K562 (cell line): ENCODE results near the gene PIH1D1. TPM values are rescaled to one million over a fixed set of nuclear protein-coding genes. Genes with fewer than 3 reads are reported as not detected.

Source experiments
- CCNT2 ChIP-seq: IDR thresholded peaks from 2 replicates; pipeline ENCODE4 v1.6.1; 2011; ENCODE audit warnings: borderline replicate concordance, low read depth, mild to moderate bottlenecking, moderate library complexity, mixed read lengths, low read length; ENCODE audit not compliant: insufficient read length; ENCODE audit errors: extremely low read depth
- CHD2 ChIP-seq: IDR thresholded peaks from 2 replicates; pipeline ENCODE4 v1.6.1; 2011; ENCODE audit warnings: low read depth, low read length
- HLTF ChIP-seq: fragments of 450-650 bp; IDR thresholded peaks from 2 replicates; pipeline ENCODE4 v1.6.1; 2016
- HNRNPK ChIP-seq: fragments of 200-400 bp; formaldehyde crosslinking; IDR thresholded peaks from one replicate; pipeline ENCODE4 v1.6.1; 2018; ENCODE audit warnings: mild to moderate bottlenecking, low read depth, low read length; ENCODE audit not compliant: poor library complexity, severe bottlenecking
- KAT8 ChIP-seq: fragments of 450-650 bp; IDR thresholded peaks from 2 replicates; pipeline ENCODE4 v1.6.1; 2016; ENCODE audit warnings: low read depth, mild to moderate bottlenecking
- MCM5 ChIP-seq: fragments of 450-650 bp; IDR thresholded peaks from 2 replicates; pipeline ENCODE4 v1.6.1; 2016; ENCODE audit warnings: low read depth
- MECOM ChIP-seq: fragments of 250-450 bp; sonication (Bioruptor Pico); IDR thresholded peaks from 2 replicates; pipeline ENCODE4 v1.8.0; 2022; ENCODE audit warnings: inconsistent platforms
- SAP30 ChIP-seq: fragments of 200-600 bp; sonication (generic); IDR thresholded peaks from 2 replicates; pipeline ENCODE4 v1.6.1; 2012; ENCODE audit warnings: borderline replicate concordance, low read depth, mild to moderate bottlenecking, moderate library complexity, low read length, control low read depth, inconsistent platforms; ENCODE audit not compliant: insufficient read depth, poor library complexity, severe bottlenecking
- SP1 ChIP-seq: sonication (generic); formaldehyde crosslinking; IDR thresholded peaks from 2 replicates; pipeline ENCODE4 v1.8.1; 2022; ENCODE audit warnings: mild to moderate bottlenecking, missing genetic modification reagents
- SRSF1 ChIP-seq: fragments of 200-400 bp; formaldehyde crosslinking; IDR thresholded peaks from 2 replicates; pipeline ENCODE4 v1.6.1; 2017; ENCODE audit warnings: mild to moderate bottlenecking, low read depth, low read length, moderate library complexity
- TBP ChIP-seq: optimal IDR thresholded peaks from 2 replicates; pipeline ENCODE3; 2011; ENCODE audit warnings: low read depth, low read length, improper control_type of control experiment
- TCFL5 ChIP-seq: fragments of 250-450 bp; sonication (Bioruptor Pico); conservative IDR thresholded peaks from 2 replicates; pipeline ENCODE4 v1.6.1; 2021; ENCODE audit warnings: mild to moderate bottlenecking, moderate library complexity, matching md5 sums
- TRIM24 ChIP-seq, 2 experiments: fragments of 450-650 bp; IDR thresholded peaks; 2 replicates each; pipeline ENCODE4 v1.6.1; 2016
- ZFP36 ChIP-seq: fragments of 150-350 bp; IDR thresholded peaks from 2 replicates; pipeline ENCODE4 v1.6.1; 2018; ENCODE audit warnings: low read length, low read depth; ENCODE audit not compliant: partially characterized antibody
- ZNF143 ChIP-seq: sonication (generic); formaldehyde crosslinking; IDR thresholded peaks from 2 replicates; pipeline ENCODE4 v1.9.0; 2022; ENCODE audit warnings: mild to moderate bottlenecking, missing genetic modification reagents
- ZNF23 ChIP-seq: fragments of 250-450 bp; sonication (Bioruptor Pico); IDR thresholded peaks from 2 replicates; pipeline ENCODE4 v1.4.0; 2020; ENCODE audit warnings: mild to moderate bottlenecking
- ZNF239 ChIP-seq: fragments of 250-450 bp; sonication (Bioruptor Pico); IDR thresholded peaks from 2 replicates; pipeline ENCODE4 v1.4.0; 2020; ENCODE audit warnings: mild to moderate bottlenecking
- ZNF507 ChIP-seq: conservative IDR thresholded peaks from 2 replicates; pipeline ENCODE4 v1.6.1; 2017; ENCODE audit warnings: missing genetic modification characterization, missing compliant biosample characterization
- ZNF75A ChIP-seq: fragments of 450-650 bp; formaldehyde crosslinking; IDR thresholded peaks from 2 replicates; pipeline ENCODE4 v1.4.0; 2020; ENCODE audit warnings: mild to moderate bottlenecking
- ZSCAN32 ChIP-seq: fragments of 450-650 bp; formaldehyde crosslinking; IDR thresholded peaks from 2 replicates; pipeline ENCODE4 v1.4.0; 2020; ENCODE audit warnings: mild to moderate bottlenecking, moderate library complexity
- polyA plus RNA-seq, 8 experiments: library from polyadenylated mRNA; depleted of rRNA in 4 of 8; stranded (reverse) in 5 of 8; unstranded in 3 of 8; fragments of >200 nt; fragmentation: Nextera tagmentation in 2 of 8; fragmentation: Illumina TruSeq in 1 of 8; extraction: Ambion mirVana in 2 of 8; extraction: Trizol in 1 of 8; gene quantifications; 2 replicates each; pipeline versions ENCODE4 v1.2.1 to v1.2.3, GENCODE V29; 2011 to 2014; ENCODE audit warnings: inconsistent platforms in 1 of 8, missing spikeins in 1 of 8
- total RNA-seq, 7 experiments: library from RNA; depleted of rRNA in 6 of 7; stranded (reverse); fragments of >200 nt in 6 of 7; fragmentation: Illumina TruSeq in 2 of 7; extraction: Trizol in 2 of 7; gene quantifications; 2 replicates each; pipeline versions ENCODE4 v1.2.1 to v1.2.3, GENCODE V29; 2011 to 2021; ENCODE audit warnings: low replicate concordance in 1 of 7
- TF ChIP-seq, protein P1 (sequence below): IDR thresholded peaks from 2 replicates; pipeline ENCODE4 v1.6.1; 2011; ENCODE audit warnings: borderline replicate concordance, low read depth, mild to moderate bottlenecking, moderate library complexity, low read length; ENCODE audit not compliant: insufficient read depth, poor library complexity, severe bottlenecking
- TF ChIP-seq, protein P2 (sequence below): fragments of 450-650 bp; IDR thresholded peaks from 2 replicates; pipeline ENCODE4 v1.6.1; 2014; ENCODE audit warnings: low read depth, mild to moderate bottlenecking, moderate library complexity, borderline replicate concordance
- TF ChIP-seq, protein P3 (sequence below): sonication (generic); formaldehyde crosslinking; IDR thresholded peaks from 2 replicates; pipeline ENCODE4 v1.5.0; 2020; ENCODE audit warnings: missing genetic modification reagents
- TF ChIP-seq, protein P4 (sequence below): sonication (generic); IDR thresholded peaks from 2 replicates; pipeline ENCODE4 v1.6.1; 2016

Gene PIH1D1
- total and polyA plus RNA-seq, 9 of the 15 experiments (the other 6 are each of a cell fraction or from before 2014, with no cell fraction given) = 26.5 to 224 (median 137) TPM

DNA sequence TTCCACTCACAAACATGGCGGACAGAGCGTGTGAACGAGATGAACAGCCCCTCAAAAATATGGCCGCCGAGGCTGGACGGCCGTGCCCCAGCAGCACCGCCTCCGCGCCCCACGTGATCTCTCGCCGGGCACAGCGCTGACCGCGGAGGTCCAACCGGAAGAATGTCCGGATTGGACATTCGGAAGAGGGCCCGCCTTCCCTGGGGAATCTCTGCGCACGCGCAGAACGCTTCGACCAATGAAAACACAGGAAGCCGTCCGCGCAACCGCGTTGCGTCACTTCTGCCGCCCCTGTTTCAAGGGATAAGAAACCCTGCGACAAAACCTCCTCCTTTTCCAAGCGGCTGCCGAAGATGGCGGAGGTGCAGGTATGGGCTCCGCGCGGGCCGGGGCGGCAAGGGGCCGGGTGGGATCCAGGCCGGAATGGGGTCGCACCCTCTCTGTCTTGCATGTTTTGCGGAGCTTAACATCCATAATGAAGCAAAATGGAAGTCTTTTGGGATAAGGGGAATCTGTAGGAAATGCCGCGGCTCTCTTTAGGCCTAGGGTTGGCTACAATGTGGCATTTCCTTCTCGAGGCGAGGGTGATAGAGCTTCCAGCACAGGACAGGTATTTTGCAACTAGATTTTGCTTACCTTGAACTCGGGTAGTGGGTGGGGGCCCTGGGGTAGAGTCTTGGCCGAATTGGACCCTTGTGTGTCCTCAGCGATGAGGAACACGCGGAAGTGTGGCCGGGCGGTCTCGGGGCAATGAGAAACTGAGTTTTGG lies 35.8 kb upstream of the PIH1D1 start, which contains the start of gene RPL13A (continued):
- TF ChIP-seq SP1 (CRISPR knock-in tag) = peak; percentile 92
- no peak for TF ChIP-seq SRSF1
- TF ChIP-seq ZNF507 (tag) = no peak
- TF ChIP-seq ZNF239 = no peak
- TF ChIP-seq, protein P1, sequence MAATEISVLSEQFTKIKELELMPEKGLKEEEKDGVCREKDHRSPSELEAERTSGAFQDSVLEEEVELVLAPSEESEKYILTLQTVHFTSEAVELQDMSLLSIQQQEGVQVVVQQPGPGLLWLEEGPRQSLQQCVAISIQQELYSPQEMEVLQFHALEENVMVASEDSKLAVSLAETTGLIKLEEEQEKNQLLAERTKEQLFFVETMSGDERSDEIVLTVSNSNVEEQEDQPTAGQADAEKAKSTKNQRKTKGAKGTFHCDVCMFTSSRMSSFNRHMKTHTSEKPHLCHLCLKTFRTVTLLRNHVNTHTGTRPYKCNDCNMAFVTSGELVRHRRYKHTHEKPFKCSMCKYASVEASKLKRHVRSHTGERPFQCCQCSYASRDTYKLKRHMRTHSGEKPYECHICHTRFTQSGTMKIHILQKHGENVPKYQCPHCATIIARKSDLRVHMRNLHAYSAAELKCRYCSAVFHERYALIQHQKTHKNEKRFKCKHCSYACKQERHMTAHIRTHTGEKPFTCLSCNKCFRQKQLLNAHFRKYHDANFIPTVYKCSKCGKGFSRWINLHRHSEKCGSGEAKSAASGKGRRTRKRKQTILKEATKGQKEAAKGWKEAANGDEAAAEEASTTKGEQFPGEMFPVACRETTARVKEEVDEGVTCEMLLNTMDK = no peak
- TF ChIP-seq, protein P2, sequence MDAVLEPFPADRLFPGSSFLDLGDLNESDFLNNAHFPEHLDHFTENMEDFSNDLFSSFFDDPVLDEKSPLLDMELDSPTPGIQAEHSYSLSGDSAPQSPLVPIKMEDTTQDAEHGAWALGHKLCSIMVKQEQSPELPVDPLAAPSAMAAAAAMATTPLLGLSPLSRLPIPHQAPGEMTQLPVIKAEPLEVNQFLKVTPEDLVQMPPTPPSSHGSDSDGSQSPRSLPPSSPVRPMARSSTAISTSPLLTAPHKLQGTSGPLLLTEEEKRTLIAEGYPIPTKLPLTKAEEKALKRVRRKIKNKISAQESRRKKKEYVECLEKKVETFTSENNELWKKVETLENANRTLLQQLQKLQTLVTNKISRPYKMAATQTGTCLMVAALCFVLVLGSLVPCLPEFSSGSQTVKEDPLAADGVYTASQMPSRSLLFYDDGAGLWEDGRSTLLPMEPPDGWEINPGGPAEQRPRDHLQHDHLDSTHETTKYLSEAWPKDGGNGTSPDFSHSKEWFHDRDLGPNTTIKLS = 0 out of 2 replicates have a peak, but pooled peaks have one; percentile 41
- TF ChIP-seq ZFP36 = no peak
- no peak for TF ChIP-seq HNRNPK
- TF ChIP-seq ZNF143 (CRISPR knock-in tag) = no peak; the same call in 1 of the 2 replicates
- no peak for TF ChIP-seq MECOM
- TF ChIP-seq MCM5 = no peak
- TF ChIP-seq KAT8 = no peak
- peak; percentile 25 for TF ChIP-seq SAP30
- no peak for TF ChIP-seq TBP
- peak; percentile 82 for TF ChIP-seq CCNT2
- TF ChIP-seq HLTF = peak; percentile 43; the same call in 1 of the 2 replicates
- peak; percentile 70; the same call in 1 of the 2 replicates for TF ChIP-seq ZSCAN32 (CRISPR knock-in tag)
- TF ChIP-seq, protein P3, sequence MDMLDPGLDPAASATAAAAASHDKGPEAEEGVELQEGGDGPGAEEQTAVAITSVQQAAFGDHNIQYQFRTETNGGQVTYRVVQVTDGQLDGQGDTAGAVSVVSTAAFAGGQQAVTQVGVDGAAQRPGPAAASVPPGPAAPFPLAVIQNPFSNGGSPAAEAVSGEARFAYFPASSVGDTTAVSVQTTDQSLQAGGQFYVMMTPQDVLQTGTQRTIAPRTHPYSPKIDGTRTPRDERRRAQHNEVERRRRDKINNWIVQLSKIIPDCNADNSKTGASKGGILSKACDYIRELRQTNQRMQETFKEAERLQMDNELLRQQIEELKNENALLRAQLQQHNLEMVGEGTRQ (CRISPR knock-in tag) = peak; percentile 99
- no peak for TF ChIP-seq TRIM24 (IDR thresholded peaks at IDR 0.05)
- TF ChIP-seq CHD2 = peak; percentile 73
- no peak for TF ChIP-seq TCFL5
- TF ChIP-seq ZNF75A (CRISPR knock-in tag) = no peak
- TF ChIP-seq ZNF23 (CRISPR knock-in tag) = 0 out of 2 replicates have a peak, but pooled peaks have one; percentile 48
- TF ChIP-seq, protein P4, sequence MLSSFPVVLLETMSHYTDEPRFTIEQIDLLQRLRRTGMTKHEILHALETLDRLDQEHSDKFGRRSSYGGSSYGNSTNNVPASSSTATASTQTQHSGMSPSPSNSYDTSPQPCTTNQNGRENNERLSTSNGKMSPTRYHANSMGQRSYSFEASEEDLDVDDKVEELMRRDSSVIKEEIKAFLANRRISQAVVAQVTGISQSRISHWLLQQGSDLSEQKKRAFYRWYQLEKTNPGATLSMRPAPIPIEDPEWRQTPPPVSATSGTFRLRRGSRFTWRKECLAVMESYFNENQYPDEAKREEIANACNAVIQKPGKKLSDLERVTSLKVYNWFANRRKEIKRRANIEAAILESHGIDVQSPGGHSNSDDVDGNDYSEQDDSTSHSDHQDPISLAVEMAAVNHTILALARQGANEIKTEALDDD = no peak
